GM12892 (cell line): ENCODE measurements around the gene CHCHD3.

ENCODE experiments used
- POLR2AphosphoS5 ChIP-seq: IDR thresholded peaks from 2 replicates; pipeline ENCODE4 v1.6.1; 2011; ENCODE audit warnings: low read depth, low read length, control low read depth
- TAF1 ChIP-seq: IDR thresholded peaks from 2 replicates; pipeline ENCODE4 v1.6.1; 2011; ENCODE audit warnings: low read depth, mild to moderate bottlenecking, control low read depth, low read length, borderline replicate concordance

GRCh38 chr7:133015888-133016287, 66.0 kb downstream of the CHCHD3 start:
- no peak for TF ChIP-seq TAF1
- TF ChIP-seq POLR2AphosphoS5: no peak
